ENCODE data around the gene CHCHD4. TPM values are rescaled to one million over a fixed set of nuclear protein-coding genes. Genes with fewer than 3 reads are reported as not detected.

The CHCHD4 gene
- total and polyA plus RNA-seq, 2 of the 13 experiments (the other 11 are each of a cell fraction or from before 2014, with no cell fraction given) = 15.8 to 24.1 TPM

GRCh38 chr3:14147617-14148016 is 22.9 kb upstream of the CHCHD4 start:
- in situ Hi-C loops (cut with HindIII; ENCODE audit: extremely low pct_ligation_motif_present, low pct_unique_long_range_greater_than_20kb) = no loop called here
- ChIA-PET POLR2A (no interaction called here), CTCF (ENCODE audit: low intra/inter-chr PET ratio, low total read pairs) (no interaction called here)
- Histone ChIP-seq H3K36me3 (replicated peaks in 1 of 2; ENCODE audit: control insufficient read depth in 1 of 2, insufficient read depth in 2 of 2, low read length in 2 of 2) (peaks cover 21 to 31% of the 10 kb centered on the region in 2 experiments; a peak in 4 of 5 replicates), H3K27ac (ENCODE audit: extremely low read length, insufficient read depth, low read length) (no peak overlapping the region), H3K9ac (ENCODE audit: insufficient read depth, low read depth, low read length) (no peak overlapping the region), H3K9me3 (ENCODE audit: low read length) (no peaks in the 10 kb centered on the region), H3K4me3 (replicated peaks in 1 of 3; ENCODE audit: insufficient read depth in 1 of 3, low read depth in 2 of 3, low read length in 3 of 3) (no peak overlapping the region), H3K27me3 (ENCODE audit: control insufficient read depth in 1 of 2, insufficient read depth in 2 of 2, low read length in 2 of 2) (no peaks in the 10 kb centered on the region), H3K4me2 (ENCODE audit: low read depth, low read length) (no peak overlapping the region), H2AFZ (ENCODE audit: low read length) (no peak overlapping the region), H3K79me2 (ENCODE audit: insufficient read depth, low read length) (no peaks in the 10 kb centered on the region), H4K20me1 (ENCODE audit: insufficient read depth, low read length) (no peaks in the 10 kb centered on the region; the same call in 1 of the 2 replicates), H3K4me1 (ENCODE audit: insufficient read depth, low read length) (peaks cover 20% of the 10 kb centered on the region)
- intact Hi-C loops (cut with micrococcal nuclease; ENCODE audit: unreplicated experiment) = no loop called here
- no peak for FAIRE-seq
- no TSS peak for BruUV-seq (replicated peaks)
- DNase-seq (ENCODE audit: low spot score) = no peak
- ATAC-seq = no peak
- TF ChIP-seq GMEB2 (CRISPR knock-in tag; IDR thresholded peaks at IDR 0.05; ENCODE audit: low read depth) = no peak
- TF ChIP-seq, protein P1, sequence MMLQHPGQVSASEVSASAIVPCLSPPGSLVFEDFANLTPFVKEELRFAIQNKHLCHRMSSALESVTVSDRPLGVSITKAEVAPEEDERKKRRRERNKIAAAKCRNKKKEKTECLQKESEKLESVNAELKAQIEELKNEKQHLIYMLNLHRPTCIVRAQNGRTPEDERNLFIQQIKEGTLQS (CRISPR knock-in tag; IDR thresholded peaks at IDR 0.05) = no peak
- TF ChIP-seq BHLHE40 (IDR thresholded peaks at IDR 0.05; ENCODE audit: low read length) = no peak
- TF ChIP-seq, protein P2, sequence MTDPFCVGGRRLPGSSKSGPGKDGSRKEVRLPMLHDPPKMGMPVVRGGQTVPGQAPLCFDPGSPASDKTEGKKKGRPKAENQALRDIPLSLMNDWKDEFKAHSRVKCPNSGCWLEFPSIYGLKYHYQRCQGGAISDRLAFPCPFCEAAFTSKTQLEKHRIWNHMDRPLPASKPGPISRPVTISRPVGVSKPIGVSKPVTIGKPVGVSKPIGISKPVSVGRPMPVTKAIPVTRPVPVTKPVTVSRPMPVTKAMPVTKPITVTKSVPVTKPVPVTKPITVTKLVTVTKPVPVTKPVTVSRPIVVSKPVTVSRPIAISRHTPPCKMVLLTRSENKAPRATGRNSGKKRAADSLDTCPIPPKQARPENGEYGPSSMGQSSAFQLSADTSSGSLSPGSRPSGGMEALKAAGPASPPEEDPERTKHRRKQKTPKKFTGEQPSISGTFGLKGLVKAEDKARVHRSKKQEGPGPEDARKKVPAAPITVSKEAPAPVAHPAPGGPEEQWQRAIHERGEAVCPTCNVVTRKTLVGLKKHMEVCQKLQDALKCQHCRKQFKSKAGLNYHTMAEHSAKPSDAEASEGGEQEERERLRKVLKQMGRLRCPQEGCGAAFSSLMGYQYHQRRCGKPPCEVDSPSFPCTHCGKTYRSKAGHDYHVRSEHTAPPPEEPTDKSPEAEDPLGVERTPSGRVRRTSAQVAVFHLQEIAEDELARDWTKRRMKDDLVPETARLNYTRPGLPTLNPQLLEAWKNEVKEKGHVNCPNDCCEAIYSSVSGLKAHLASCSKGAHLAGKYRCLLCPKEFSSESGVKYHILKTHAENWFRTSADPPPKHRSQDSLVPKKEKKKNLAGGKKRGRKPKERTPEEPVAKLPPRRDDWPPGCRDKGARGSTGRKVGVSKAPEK (CRISPR knock-in tag; IDR thresholded peaks at IDR 0.05; ENCODE audit: borderline replicate concordance) = no peak
- no peak for TF ChIP-seq ONECUT2 (CRISPR knock-in tag; IDR thresholded peaks at IDR 0.05)
- TF ChIP-seq ZBED4 (CRISPR knock-in tag; IDR thresholded peaks at IDR 0.05; ENCODE audit: borderline replicate concordance) = no peak
- WGBS (ENCODE audit: low lambda C conversion rate) = 98% methylated on average over 11 of the region's 12 CpGs
